Measurements from ENCODE around the gene CEP162.

CEP162 gene

DNA sequence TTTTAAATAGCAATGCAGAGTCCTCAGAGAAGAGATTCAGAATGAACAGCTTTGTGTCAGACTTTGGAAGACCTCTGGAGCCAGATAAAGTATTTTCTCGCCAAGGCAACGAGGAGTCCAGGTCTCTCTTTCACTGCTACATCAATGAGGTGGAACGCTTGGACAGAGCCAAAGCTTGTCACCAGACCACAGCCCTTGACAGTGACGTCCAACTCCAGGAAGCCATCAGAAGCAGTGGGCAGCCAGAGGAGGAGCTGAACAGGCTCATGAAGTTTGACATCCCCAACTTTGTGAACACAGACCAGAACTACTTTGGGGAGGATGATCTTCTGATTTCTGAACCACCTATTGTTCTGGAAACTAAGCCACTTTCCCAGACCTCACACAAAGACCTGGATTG lies 138.4 kb downstream of the CEP162 start:
- no peak for ATAC-seq
- TF ChIP-seq RARB (CRISPR knock-in tag; IDR thresholded peaks at IDR 0.05) (no peak), TCF4 (CRISPR knock-in tag; IDR thresholded peaks at IDR 0.05; ENCODE audit: borderline replicate concordance) (no peak), ZFP3 (CRISPR knock-in tag; IDR thresholded peaks at IDR 0.05) (no peak), BACH2 (CRISPR knock-in tag; IDR thresholded peaks at IDR 0.05; ENCODE audit: borderline replicate concordance) (no peak)

GRCh38 chr6:84086545-84087429 lies 140.7 kb downstream of the CEP162 start:
- ATAC-seq = no peak
- TF ChIP-seq RARB (CRISPR knock-in tag; IDR thresholded peaks at IDR 0.05) (no peak), TSHZ2 (CRISPR knock-in tag; IDR thresholded peaks at IDR 0.05) (no peak), ESRRG (CRISPR knock-in tag; IDR thresholded peaks at IDR 0.05) (no peak), GLIS3 (CRISPR knock-in tag; IDR thresholded peaks at IDR 0.05) (no peak), ZC3H10 (CRISPR knock-in tag; IDR thresholded peaks at IDR 0.05) (no peak), OSR1 (CRISPR knock-in tag; IDR thresholded peaks at IDR 0.05) (no peak), ZFP30 (CRISPR knock-in tag; IDR thresholded peaks at IDR 0.05) (no peak), PATZ1 (CRISPR knock-in tag; IDR thresholded peaks at IDR 0.05; ENCODE audit: borderline replicate concordance) (no peak), ZNF565 (CRISPR knock-in tag; conservative IDR thresholded peaks at IDR 0.05; ENCODE audit: low read depth) (no peak), ARNTL (CRISPR knock-in tag; IDR thresholded peaks at IDR 0.05; ENCODE audit: borderline replicate concordance, low read depth) (no peak), CREB5 (CRISPR knock-in tag; IDR thresholded peaks at IDR 0.05; ENCODE audit: low read depth) (no peak), ISL1 (CRISPR knock-in tag; IDR thresholded peaks at IDR 0.05) (no peak), TOX (CRISPR knock-in tag; IDR thresholded peaks at IDR 0.05; ENCODE audit: borderline replicate concordance) (no peak), PPARA (CRISPR knock-in tag; IDR thresholded peaks at IDR 0.05; ENCODE audit: borderline replicate concordance) (no peak), TCF4 (CRISPR knock-in tag; IDR thresholded peaks at IDR 0.05; ENCODE audit: borderline replicate concordance) (no peak)
- TF ChIP-seq, protein P1, sequence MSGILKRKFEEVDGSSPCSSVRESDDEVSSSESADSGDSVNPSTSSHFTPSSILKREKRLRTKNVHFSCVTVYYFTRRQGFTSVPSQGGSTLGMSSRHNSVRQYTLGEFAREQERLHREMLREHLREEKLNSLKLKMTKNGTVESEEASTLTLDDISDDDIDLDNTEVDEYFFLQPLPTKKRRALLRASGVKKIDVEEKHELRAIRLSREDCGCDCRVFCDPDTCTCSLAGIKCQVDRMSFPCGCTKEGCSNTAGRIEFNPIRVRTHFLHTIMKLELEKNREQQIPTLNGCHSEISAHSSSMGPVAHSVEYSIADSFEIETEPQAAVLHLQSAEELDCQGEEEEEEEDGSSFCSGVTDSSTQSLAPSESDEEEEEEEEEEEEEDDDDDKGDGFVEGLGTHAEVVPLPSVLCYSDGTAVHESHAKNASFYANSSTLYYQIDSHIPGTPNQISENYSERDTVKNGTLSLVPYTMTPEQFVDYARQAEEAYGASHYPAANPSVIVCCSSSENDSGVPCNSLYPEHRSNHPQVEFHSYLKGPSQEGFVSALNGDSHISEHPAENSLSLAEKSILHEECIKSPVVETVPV (CRISPR knock-in tag; IDR thresholded peaks at IDR 0.05) = no peak

DNA sequence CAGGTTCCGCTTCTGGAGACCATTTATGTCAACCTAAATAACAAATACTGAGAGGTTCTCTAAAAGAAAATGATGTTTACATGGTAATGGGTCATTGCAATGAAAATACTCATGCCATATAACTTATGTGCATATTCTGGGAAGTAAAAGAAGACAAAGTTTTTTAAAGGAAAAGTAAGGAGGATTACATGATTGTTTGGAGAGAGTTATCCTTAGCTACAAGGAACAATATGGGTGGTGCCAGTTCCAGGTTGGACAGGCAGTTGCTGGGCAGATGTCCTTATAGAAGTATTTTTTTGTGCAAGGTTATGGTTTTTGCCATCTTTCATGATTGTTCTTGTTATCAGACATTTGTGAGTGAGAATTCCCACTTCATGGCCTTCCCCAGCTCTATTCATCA lies 141.4 kb downstream of the CEP162 start:
- TF ChIP-seq BACH2 (CRISPR knock-in tag; IDR thresholded peaks at IDR 0.05; ENCODE audit: borderline replicate concordance) (no peak), ARNTL (CRISPR knock-in tag; IDR thresholded peaks at IDR 0.05; ENCODE audit: borderline replicate concordance, low read depth) (no peak), ZFP3 (CRISPR knock-in tag; IDR thresholded peaks at IDR 0.05) (no peak), CREB5 (CRISPR knock-in tag; IDR thresholded peaks at IDR 0.05; ENCODE audit: low read depth) (no peak), TCF4 (CRISPR knock-in tag; IDR thresholded peaks at IDR 0.05; ENCODE audit: borderline replicate concordance) (no peak), TSHZ2 (CRISPR knock-in tag; IDR thresholded peaks at IDR 0.05) (no peak), PPARA (CRISPR knock-in tag; IDR thresholded peaks at IDR 0.05; ENCODE audit: borderline replicate concordance) (no peak), ESRRG (CRISPR knock-in tag; IDR thresholded peaks at IDR 0.05) (no peak), CSDC2 (CRISPR knock-in tag; IDR thresholded peaks at IDR 0.05) (no peak), PATZ1 (CRISPR knock-in tag; IDR thresholded peaks at IDR 0.05; ENCODE audit: borderline replicate concordance) (no peak), ZC3H10 (CRISPR knock-in tag; IDR thresholded peaks at IDR 0.05) (no peak), ZNF8 (CRISPR knock-in tag; IDR thresholded peaks at IDR 0.05) (no peak), OSR1 (CRISPR knock-in tag; IDR thresholded peaks at IDR 0.05) (no peak), SNAI2 (CRISPR knock-in tag; IDR thresholded peaks at IDR 0.05) (no peak), ZNF565 (CRISPR knock-in tag; conservative IDR thresholded peaks at IDR 0.05; ENCODE audit: low read depth) (no peak), GLIS3 (CRISPR knock-in tag; IDR thresholded peaks at IDR 0.05) (no peak), RARB (CRISPR knock-in tag; IDR thresholded peaks at IDR 0.05) (no peak), ZNF70 (CRISPR knock-in tag; IDR thresholded peaks at IDR 0.05) (no peak)

More for the DNA sequence above, 141.4 kb downstream of the CEP162 start:
- ATAC-seq = no peak

Measured in SK-N-SH treated with all-trans-retinoic acid at 6 μM for 48 hours (cell line).